ENCODE measurements around the gene SEL1L3.

The SEL1L3 gene

DNA sequence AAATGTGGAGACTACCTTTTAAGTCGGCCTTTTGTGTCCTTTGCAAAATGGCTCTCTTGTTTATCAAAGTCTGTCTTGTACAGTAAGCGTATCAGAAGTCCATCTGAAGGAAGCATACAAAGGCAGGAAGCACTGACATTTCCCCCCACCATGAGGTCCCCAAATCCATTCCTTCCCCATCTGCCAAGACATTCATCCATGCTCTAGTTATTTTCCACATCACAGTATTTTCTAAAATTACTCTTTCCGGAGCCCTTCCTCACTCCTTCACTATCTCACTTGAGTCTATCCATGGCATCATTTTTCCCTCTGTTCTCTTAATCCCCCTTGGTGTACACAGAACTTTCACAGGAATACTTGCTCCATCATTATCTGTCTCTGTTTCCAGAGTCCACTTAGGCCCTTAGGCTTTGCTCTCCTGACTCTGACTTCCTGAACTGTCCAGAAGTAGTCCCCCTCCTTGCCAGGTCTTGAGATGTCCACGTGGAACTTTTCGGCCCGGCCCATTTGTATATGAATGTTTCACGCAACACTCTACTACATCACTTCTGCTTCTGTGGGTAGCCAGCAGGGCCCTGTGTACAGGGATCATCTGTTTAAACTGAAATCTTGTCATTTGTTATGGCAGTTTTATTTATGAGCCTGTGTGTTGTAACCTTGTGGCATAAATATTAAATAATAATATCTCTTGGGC is 2.1 kb downstream of the SEL1L3 start:
- TF ChIP-seq, protein P1, sequence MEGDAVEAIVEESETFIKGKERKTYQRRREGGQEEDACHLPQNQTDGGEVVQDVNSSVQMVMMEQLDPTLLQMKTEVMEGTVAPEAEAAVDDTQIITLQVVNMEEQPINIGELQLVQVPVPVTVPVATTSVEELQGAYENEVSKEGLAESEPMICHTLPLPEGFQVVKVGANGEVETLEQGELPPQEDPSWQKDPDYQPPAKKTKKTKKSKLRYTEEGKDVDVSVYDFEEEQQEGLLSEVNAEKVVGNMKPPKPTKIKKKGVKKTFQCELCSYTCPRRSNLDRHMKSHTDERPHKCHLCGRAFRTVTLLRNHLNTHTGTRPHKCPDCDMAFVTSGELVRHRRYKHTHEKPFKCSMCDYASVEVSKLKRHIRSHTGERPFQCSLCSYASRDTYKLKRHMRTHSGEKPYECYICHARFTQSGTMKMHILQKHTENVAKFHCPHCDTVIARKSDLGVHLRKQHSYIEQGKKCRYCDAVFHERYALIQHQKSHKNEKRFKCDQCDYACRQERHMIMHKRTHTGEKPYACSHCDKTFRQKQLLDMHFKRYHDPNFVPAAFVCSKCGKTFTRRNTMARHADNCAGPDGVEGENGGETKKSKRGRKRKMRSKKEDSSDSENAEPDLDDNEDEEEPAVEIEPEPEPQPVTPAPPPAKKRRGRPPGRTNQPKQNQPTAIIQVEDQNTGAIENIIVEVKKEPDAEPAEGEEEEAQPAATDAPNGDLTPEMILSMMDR (IDR thresholded peaks at IDR 0.05; ENCODE audit: borderline replicate concordance, insufficient read depth, low read depth, low read length): no peak
- peak overlapping the region; percentile 28 for H3K4me3 ChIP-seq (ENCODE audit: low read depth, low read length)

DNA sequence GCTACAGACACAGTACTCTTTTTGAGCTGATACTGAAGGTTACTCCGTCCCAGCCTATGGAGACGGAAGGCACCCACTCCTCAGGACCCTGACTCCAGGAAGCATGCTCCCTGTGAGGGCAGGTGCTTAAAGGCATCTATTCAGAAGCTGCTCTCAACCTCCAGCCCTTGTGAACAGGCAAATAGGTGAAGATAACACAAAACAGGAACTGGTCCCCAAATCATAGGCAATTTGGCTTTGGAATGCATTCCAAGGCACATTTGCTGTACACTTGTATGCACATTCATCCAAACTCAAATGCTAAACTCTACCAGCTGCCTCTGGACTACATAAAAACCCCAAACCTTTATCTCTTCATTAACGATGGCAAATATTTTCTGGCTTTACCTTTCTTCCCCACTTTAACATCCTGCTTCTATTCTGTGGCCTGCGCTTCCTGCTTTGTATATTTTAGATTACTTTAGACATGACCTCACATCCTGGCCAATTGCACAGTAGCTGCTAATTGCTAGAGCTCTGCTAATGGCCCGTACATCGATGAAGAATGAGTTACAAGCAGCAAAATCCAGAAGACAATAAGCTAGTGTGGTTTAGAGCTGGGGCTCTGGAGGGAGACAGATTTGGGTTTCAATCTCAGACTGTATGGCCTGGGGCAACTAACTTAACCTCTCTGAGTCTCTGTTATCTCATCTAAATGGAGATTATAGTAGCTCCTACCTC is 3.2 kb downstream of the SEL1L3 start:
- TF ChIP-seq, protein P1 (IDR thresholded peaks at IDR 0.05; ENCODE audit: borderline replicate concordance, insufficient read depth, low read depth, low read length): no peak

DNA sequence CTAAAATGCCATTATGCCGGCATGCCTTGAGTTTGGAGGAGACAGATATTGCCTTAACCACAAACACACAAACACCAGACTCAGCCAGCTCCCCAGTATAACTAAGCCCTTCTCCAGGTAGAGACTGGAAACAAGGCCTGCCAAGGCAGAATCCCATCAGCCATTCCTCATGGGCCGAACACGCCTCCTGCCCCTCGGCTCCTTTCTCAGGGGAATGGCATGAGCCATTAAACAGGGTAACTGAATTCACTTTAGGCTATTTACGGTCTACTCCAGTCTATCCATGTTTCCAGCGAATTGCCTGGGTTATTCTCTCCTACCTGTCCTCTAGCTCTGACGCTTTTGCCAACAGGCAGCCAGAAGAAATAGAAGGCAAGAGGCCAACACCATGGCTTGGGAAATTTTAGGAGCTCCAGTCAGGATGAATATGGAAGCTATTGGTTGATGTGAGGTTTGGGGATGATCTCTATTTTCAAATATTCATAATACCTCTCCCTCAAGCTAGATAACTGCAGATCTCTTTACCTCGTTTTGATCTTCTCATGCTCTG is 4.9 kb downstream of the SEL1L3 start:
- no peak overlapping the region for H3K4me3 ChIP-seq (ENCODE audit: low read depth, low read length)
- TF ChIP-seq, protein P1 (IDR thresholded peaks at IDR 0.05; ENCODE audit: borderline replicate concordance, insufficient read depth, low read depth, low read length): no peak

More for the DNA sequence above, 3.2 kb downstream of the SEL1L3 start:
- peak overlapping the region; percentile 26 for H3K4me3 ChIP-seq (ENCODE audit: low read depth, low read length)

DNA sequence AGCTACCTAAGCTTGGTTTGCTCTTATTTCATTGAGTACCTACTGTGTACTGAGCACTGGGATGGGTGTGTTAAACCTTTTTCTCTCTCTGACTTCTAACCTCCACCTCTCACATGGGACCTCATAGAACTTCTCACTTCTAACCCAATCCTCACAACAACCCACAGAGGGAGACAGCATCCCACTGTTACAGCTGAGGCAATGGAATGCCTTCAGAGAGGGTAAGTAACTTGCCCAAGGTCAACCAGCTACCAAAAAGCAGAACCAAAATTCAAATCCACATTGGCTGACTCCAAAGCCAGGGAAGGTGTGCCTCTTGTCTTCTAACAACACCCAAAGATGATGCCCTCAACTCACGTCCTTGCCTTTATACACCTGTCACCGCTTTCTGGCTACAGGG is 5.4 kb downstream of the SEL1L3 start:
- TF ChIP-seq, protein P1 (IDR thresholded peaks at IDR 0.05; ENCODE audit: borderline replicate concordance, insufficient read depth, low read depth, low read length): peak; percentile 30; the same call in 1 of the 2 replicates
- no peak overlapping the region for H3K4me3 ChIP-seq (ENCODE audit: low read depth, low read length)

DNA sequence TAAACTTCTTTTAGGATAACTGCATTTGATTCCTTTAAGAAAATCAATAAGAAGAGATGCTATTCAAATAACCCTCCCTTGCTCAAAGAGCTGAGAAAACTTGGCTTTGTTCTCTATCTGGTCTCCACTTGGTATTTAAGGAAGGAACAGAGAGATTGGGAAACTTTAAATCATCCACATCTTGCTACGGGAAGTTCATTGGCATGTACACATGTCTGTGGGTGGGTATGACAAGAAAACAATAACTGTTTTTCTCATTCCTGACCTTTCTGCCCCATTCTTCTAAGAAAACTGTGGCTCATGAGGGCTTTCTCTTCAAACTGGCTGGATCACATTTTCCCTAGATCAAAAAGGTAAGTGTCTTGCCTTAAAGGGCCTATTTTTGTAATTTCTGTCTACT is 6.0 kb downstream of the SEL1L3 start:
- no peak overlapping the region for H3K4me3 ChIP-seq (ENCODE audit: low read depth, low read length)
- TF ChIP-seq, protein P1 (IDR thresholded peaks at IDR 0.05; ENCODE audit: borderline replicate concordance, insufficient read depth, low read depth, low read length): no peak

DNA sequence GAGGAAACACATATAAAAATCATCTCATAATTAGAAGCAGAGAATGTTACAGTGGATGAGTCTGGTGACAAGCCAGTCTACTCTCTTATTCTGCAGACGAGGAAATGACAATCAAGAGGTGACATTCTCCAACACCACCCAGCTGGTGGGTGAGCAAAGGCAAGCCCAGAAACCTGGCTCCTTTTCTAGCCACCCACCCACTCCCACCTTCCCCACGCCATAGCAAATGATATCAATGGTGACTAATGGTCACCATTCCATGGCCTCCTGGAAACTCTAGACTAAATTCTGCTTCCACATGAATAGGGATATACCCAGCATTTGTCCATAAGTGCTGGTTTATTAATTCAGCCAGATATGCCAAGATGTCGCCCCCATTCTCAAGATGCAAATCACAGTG is 10.7 kb downstream of the SEL1L3 start:
- TF ChIP-seq, protein P1 (IDR thresholded peaks at IDR 0.05; ENCODE audit: borderline replicate concordance, insufficient read depth, low read depth, low read length): no peak
- H3K4me3 ChIP-seq (ENCODE audit: low read depth, low read length): no peak overlapping the region

All from GM12875 (cell line).